HFF-Myc (cell line): ENCODE results near the gene SIL1.
"Not testable (repeated sequence)": the region's sequence is repeated elsewhere in the genome, so short reads cannot be mapped to it uniquely, and the experiment has no call there.

Source experiments
- DNase-seq: peaks from one replicate; pipeline ENCODE4 v3.0.0-alpha.2; 2011; ENCODE audit warnings: low read depth; ENCODE audit errors: extremely low read depth
- H3K4me3 ChIP-seq: replicated peaks from 2 replicates; pipeline ENCODE4 v1.5.1; 2011; ENCODE audit warnings: low read depth, mild to moderate bottlenecking, control low read depth, low read length
- CTCF ChIP-seq: IDR thresholded peaks from 2 replicates; pipeline ENCODE4 v1.5.1; 2012; ENCODE audit warnings: mild to moderate bottlenecking, low read depth, low read length, control low read depth; ENCODE audit errors: missing control alignments

The SIL1 gene

DNA sequence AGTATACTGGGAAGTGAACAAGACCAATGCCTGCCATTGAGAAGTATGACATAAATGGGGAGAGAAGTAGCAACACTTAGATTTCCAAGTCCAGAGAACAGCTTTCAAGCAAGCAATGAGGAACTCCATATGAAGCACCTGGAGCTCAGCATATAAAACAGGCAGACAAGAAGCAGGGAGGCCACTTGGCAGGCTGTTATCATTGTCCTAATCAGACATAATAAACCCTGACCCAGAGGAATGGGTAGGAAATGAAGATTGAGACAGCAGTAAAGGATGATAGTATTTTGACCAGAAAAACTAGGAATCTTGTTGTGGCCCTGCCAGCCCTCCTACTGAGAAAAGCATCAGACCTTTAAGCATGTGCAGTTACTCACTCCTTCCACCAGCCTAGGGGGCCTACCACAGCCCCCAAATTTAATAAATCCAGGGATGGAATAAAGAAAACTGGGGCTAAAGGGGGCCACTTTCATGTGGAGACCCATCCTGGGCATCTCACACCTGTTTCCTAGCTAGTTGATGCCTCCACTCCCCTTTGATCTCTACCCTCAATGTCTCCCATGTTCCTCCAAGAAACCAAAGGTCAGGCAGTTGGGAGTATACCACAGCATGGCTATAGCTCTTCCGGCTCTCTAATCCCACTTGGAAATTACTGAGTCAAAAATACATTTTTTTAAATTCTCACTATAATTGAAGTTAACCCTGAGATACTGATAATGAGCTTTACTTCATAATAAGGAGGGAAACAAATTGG lies 135.1 kb downstream of the SIL1 start:
- no peak for TF ChIP-seq CTCF
- H3K4me3 ChIP-seq, result no peak overlapping the region
- DNase-seq, result no peak

GRCh38 chr5:139061856-139062255 lies 136.3 kb downstream of the SIL1 start:
- no peak overlapping the region for H3K4me3 ChIP-seq
- TF ChIP-seq CTCF, result no peak
- DNase-seq, result peak; percentile 19

GRCh38 chr5:139061274-139061673 lies 136.9 kb downstream of the SIL1 start:
- no peak for DNase-seq
- no peak for TF ChIP-seq CTCF
- no peak overlapping the region for H3K4me3 ChIP-seq

GRCh38 chr5:139058121-139058520 lies 140.0 kb downstream of the SIL1 start:
- no peak for TF ChIP-seq CTCF
- no peak overlapping the region for H3K4me3 ChIP-seq
- no peak for DNase-seq

GRCh38 chr5:139057045-139057939 lies 140.9 kb downstream of the SIL1 start:
- not testable (repeated sequence) for DNase-seq, H3K4me3 ChIP-seq

- no peak overlapping the region for H3K4me3 ChIP-seq
- TF ChIP-seq CTCF, result no peak
- no peak for DNase-seq
Measured at GRCh38 chr5:139052975-139053374, 145.2 kb downstream of the SIL1 start.

- TF ChIP-seq CTCF, result no peak
- DNase-seq, result no peak
- no peak overlapping the region for H3K4me3 ChIP-seq
Measured at GRCh38 chr5:139051392-139051791, 146.8 kb downstream of the SIL1 start.
